Heart left ventricle (tissue), 16 donors: Measurements from ENCODE around the gene TRIP11. TPM values are rescaled to one million over a fixed set of nuclear protein-coding genes. Genes with fewer than 3 reads are reported as not detected.

Experiments used
- ATAC-seq, 4 donors: fragments of 200-7000 bp; cut with Tn5 transposase; one replicate each; pipeline ENCODE4 v1.9.1; 2020 to 2022; ENCODE audit warnings: moderate library complexity in 4 of 4, mild to moderate bottlenecking in 3 of 4, moderate number of reproducible peaks in 1 of 4
- DNase-seq, 5 donors: peaks; one replicate each; pipeline ENCODE4 v3.0.0-alpha.2; 2020
- H3K27ac ChIP-seq, 12 donors: fragments of 200-600 bp; sonication (generic) in 4 of 12; one replicate each; pipeline versions ENCODE4 v1.5.0 to v1.8.0; 2016 to 2022; ENCODE audit warnings: mild to moderate bottlenecking in 2 of 12
- H3K27me3 ChIP-seq, 9 donors: fragments of 200-600 bp; sonication (generic) in 2 of 9; one replicate each; pipeline versions ENCODE4 v1.5.1 to v1.8.0; 2016 to 2022; ENCODE audit warnings: mild to moderate bottlenecking in 3 of 9
- H3K36me3 ChIP-seq, 9 donors: fragments of 200-600 bp; sonication (generic) in 2 of 9; one replicate each; pipeline versions ENCODE4 v1.5.0 to v1.8.0; 2018 to 2022; ENCODE audit warnings: mild to moderate bottlenecking in 2 of 9
- H3K4me1 ChIP-seq, 12 donors: fragments of 200-600 bp; sonication (generic) in 4 of 12; one replicate each; pipeline versions ENCODE4 v1.5.0 to v1.8.0; 2016 to 2022; ENCODE audit warnings: mild to moderate bottlenecking in 3 of 12
- H3K4me3 ChIP-seq, 12 donors: fragments of 200-600 bp; sonication (generic) in 4 of 12; one replicate each; pipeline versions ENCODE4 v1.5.0 to v1.8.0; 2017 to 2022; ENCODE audit warnings: mild to moderate bottlenecking in 9 of 12, moderate library complexity in 4 of 12
- H3K9me3 ChIP-seq, 12 donors: fragments of 200-600 bp; sonication (generic) in 4 of 12; one replicate each; pipeline versions ENCODE4 v1.5.0 to v1.8.0; 2016 to 2022; ENCODE audit warnings: mild to moderate bottlenecking in 1 of 12
- CTCF ChIP-seq, 12 donors: fragments of 200-600 bp; sonication (generic) in 4 of 12; IDR thresholded peaks; one replicate each; pipeline versions ENCODE4 v1.5.0 to v1.8.0; 2018 to 2022; ENCODE audit warnings: antibody characterized with exemption in 12 of 12, mild to moderate bottlenecking in 5 of 12
- POLR2A ChIP-seq, 2 donors: fragments of 450-650 bp; IDR thresholded peaks; one replicate each; pipeline ENCODE4 v1.6.1; 2017; ENCODE audit warnings: antibody characterized with exemption in 2 of 2, mild to moderate bottlenecking in 2 of 2, moderate library complexity in 2 of 2
- WGBS, 4 donors: extraction: QIAGEN DNeasy Blood & Tissue Kit in 2 of 4; methylation state at CpG; one replicate each; pipeline versions ENCODE4 v1.1.5 to v1.1.7; 2013 to 2018; 5-methylcytosine and 5-hydroxymethylcytosine counted together
- intact Hi-C, 10 donors: fragments of 100-400 bp; cut with DNase I; formaldehyde crosslinking; loops; one replicate each; pipeline versions ENCODE4 v1.11.1 to v1.14.2; 2022
- polyA plus RNA-seq, 2 donors: library from polyadenylated mRNA; stranded (reverse); fragments of 200-250 nt; gene quantifications; one replicate each; pipeline ENCODE4 v1.2.3, GENCODE V29; 2013
- total RNA-seq, 9 donors: library from RNA; depleted of rRNA in 2 of 9; stranded (reverse); fragments of >200 nt in 2 of 9; fragmentation: NEBNext Ultra II Directional in 3 of 9; extraction: Animal tissue kit (Norgen Biotek cat#: 25700) in 3 of 9; gene quantifications; one replicate each; pipeline versions ENCODE4 v1.1.0 to v1.2.4, GENCODE V29; 2016 to 2023
- donor health status: ischemic (EF 13 %, LVEDD 7.1; RV severe dilation, severe dysfunction).
- donor health status: healthy with polysubstance abuse.
- donor health status: DM: no; HTN: yes; CAD: no.
- donor health status: DM: no; HTN: no; CAD: no.
- donor health status: ischemic (EF 25% LVEDD 6.9; RV normal size, moderate dysfunction).
- donor health status: ischemic (EF 25% LVEDD 5.7; RV mildly dilated, moderate dysfunction).
- donor health status: healthy.
- donor health status: DM: yes; HTN: yes; CAD: no.
- donor health status: ischemic (EF 35%, LVEDD 5.7; RV mildly dilated, moderate dysfunction).
- donor health status: nonischemic (EF 11% LVEDD 7.7; RV severe dilation, severe dysfunction).
- donor health status: DM: yes; HTN: yes; CAD: no.
- donor health status: PGD.
- donor health status: ischemic (EF 29% LVEDD 5.4; RV normal size, mild dysfunction).
- donor health status: nonischemic (EF 23%, LVEDD 6.1; RV moderate dilation, normal function).

TRIP11 gene
- total and polyA plus RNA-seq, 11 donors: 4.8 to 68.6 (median 48.7) TPM

DNA sequence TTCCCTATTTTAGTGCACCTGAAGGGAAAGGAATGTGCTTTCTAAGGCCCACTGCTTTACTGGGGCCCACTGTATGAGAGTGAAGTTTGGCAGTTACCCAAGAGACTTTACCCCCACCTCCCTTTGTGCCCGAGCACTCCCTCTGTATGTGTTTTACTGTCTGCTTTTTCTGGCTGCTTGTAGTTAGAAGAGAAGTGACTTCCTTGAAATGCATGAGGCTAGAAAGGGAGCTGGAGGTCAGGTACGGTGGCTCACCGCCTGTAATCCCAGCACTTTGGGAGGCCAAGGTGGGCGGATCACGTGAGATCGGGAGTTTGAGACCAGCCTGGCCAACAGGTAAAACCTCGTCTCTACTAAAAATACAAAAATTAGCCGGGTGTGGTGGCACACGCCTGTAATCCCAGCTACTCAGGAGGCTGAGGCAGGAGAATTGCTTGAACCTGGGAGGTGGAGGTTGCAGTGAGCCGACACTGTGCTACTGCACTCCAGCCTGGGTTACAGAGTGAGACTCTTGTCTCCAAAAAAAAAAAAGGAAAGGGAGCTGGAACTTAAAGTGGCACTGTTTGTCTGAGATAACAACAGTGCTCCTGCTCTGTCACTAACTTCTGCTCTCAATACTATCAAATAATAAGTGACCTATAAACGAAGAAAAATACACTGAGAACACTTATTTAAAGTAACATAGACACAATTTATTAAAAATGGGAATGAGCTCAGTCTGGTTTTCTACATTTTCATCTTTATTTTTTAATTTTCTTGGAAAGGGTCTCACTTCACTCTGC lies 5.8 kb downstream of the TRIP11 start:
- ATAC-seq: no peak
- no peak overlapping the region for H3K27ac ChIP-seq
- no peak for DNase-seq
- intact Hi-C loops: no loop called here
- peaks cover 0 to 37% (median 27%) of the 10 kb centered on the region in 12 donors for H3K4me1 ChIP-seq
- H3K9me3 ChIP-seq: peaks cover 0 to 5% (median 0%) of the 10 kb centered on the region in 12 donors
- H3K27me3 ChIP-seq: no peaks in the 10 kb centered on the region
- TF ChIP-seq CTCF (IDR thresholded peaks at IDR 0.05) (no peak), POLR2A (IDR thresholded peaks at IDR 0.05) (no peak)
- H3K4me3 ChIP-seq: no peak overlapping the region
- H3K36me3 ChIP-seq: peaks cover 3 to 47% (median 37%) of the 10 kb centered on the region in 9 donors
- WGBS, 4 donors: 90 to 95% (median 94%) methylated on average over 11 of the region's 11 CpGs

DNA sequence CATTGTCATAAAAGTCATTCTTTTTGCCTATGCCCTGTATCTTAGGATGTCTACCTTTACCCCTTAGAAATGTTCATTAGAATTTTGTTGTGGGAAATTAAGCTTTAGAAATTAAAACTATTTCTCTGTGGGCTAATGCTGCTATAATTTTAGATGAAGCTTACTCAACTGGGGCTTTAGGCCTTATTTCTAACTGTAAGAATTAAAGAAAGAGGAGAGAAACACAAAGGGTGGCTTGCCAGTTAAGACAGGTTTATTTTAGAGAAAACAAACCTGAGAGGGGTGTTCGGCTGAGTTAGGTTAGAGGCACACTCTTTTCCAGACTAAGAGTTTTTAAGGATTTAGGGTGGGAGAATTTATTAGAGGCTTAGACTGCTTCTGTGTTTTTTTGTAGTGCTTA lies 6.4 kb downstream of the TRIP11 start:
- ATAC-seq: no peak
- DNase-seq: no peak
- Histone ChIP-seq H3K36me3 (peaks cover 3 to 52% (median 44%) of the 10 kb centered on the region in 9 donors), H3K27ac (no peak overlapping the region), H3K27me3 (no peaks in the 10 kb centered on the region), H3K4me3 (no peak overlapping the region), H3K9me3 (peaks cover 0 to 5% (median 0%) of the 10 kb centered on the region in 12 donors), H3K4me1 (peaks cover 0 to 31% (median 22%) of the 10 kb centered on the region in 12 donors)
- TF ChIP-seq POLR2A (IDR thresholded peaks at IDR 0.05) (no peak), CTCF (IDR thresholded peaks at IDR 0.05) (no peak)
- 95 to 100% (median 98%) methylated on average over 1 of the region's 1 CpG for WGBS, 4 donors
- intact Hi-C loops: no loop called here

- no peak for TF ChIP-seq CTCF (IDR thresholded peaks at IDR 0.05)
- TF ChIP-seq POLR2A (IDR thresholded peaks at IDR 0.05): no peak
- Histone ChIP-seq H3K9me3 (no peaks in the 10 kb centered on the region), H3K36me3 (peaks cover 0 to 97% (median 68%) of the 10 kb centered on the region in 9 donors), H3K4me1 (no peaks in the 10 kb centered on the region), H3K27ac (no peak overlapping the region), H3K4me3 (no peak overlapping the region), H3K27me3 (no peaks in the 10 kb centered on the region)
- ATAC-seq: no peak
- intact Hi-C loops: no loop called here
- 91 to 93% (median 92%) methylated on average over 21 of the region's 21 CpGs for WGBS, 4 donors
- DNase-seq: no peak
Measured at GRCh38 chr14:92026548-92027190, 13.2 kb downstream of the TRIP11 start.

GRCh38 chr14:92022036-92022435 lies 17.8 kb downstream of the TRIP11 start:
- Histone ChIP-seq H3K27ac (no peak overlapping the region), H3K4me3 (no peak overlapping the region), H3K4me1 (no peaks in the 10 kb centered on the region), H3K27me3 (no peaks in the 10 kb centered on the region), H3K9me3 (no peaks in the 10 kb centered on the region), H3K36me3 (peaks cover 0 to 98% (median 75%) of the 10 kb centered on the region in 9 donors)
- intact Hi-C loops: no loop called here
- TF ChIP-seq CTCF (IDR thresholded peaks at IDR 0.05) (no peak), POLR2A (IDR thresholded peaks at IDR 0.05) (no peak)
- WGBS, 4 donors: 67 to 82% (median 76%) methylated on average over 1 of the region's 1 CpG
- DNase-seq (no peak), ATAC-seq (no peak)
